ENCODE results near the gene MAB21L1.

The MAB21L1 gene

DNA sequence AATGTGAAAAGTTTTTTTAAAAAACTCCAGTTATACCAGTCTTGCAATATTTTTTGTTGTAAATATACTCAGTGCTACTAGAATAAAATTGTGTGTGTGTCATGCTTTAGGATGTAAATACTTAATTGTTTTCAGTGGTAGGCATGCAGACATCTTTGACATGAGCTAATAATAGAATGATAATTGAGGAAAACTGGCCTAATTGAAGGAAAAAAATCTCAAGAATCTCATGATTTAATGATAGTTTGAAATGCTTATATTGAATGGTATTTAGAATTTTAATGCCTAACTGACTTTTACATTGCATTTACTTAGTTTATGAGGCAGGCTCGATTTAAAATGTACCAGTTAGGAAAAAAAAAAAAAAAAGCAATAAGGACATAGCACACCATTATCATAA is 3.2 kb upstream of the MAB21L1 start:
- Histone ChIP-seq H3K27ac (ENCODE audit: low read depth, low read length) (no peak overlapping the region), H3K27me3 (ENCODE audit: control insufficient read depth, insufficient read depth, low read length) (peaks cover 63% of the 10 kb centered on the region), H3K4me3 (ENCODE audit: low read depth, low read length) (no peak overlapping the region; the same call in 1 of the 2 replicates), H3K36me3 (ENCODE audit: control insufficient read depth, insufficient read depth, low read length) (no peaks in the 10 kb centered on the region), H3K9ac (ENCODE audit: low read length) (no peak overlapping the region), H3K4me1 (ENCODE audit: control insufficient read depth, insufficient read depth, low read length) (peaks cover 39% of the 10 kb centered on the region), H3K9me3 (ENCODE audit: control insufficient read depth, insufficient read depth, low read depth, low read length) (no peaks in the 10 kb centered on the region)

DNA sequence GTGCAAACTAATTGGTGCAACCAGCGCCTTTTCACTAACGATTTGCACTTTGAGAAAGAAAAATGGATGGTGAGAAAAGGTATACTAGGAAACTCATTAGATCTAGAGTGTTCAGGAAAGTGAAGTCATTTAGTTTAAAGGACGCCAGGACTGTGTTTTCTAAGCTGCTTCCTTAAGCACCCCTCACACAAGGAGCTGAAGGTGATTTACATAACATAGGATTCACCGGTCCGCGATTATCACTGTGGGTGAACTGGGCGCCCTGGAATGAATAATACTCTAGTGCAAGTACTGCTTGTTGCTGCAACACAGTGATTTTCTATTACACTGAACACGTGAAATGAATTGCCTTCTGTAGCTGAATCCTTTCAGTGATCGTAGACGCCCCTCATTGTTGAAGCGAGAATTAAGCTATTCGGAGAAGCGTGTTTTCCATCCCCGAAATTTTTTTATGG is 2.6 kb upstream of the MAB21L1 start:
- Histone ChIP-seq H3K9me3 (ENCODE audit: control insufficient read depth, insufficient read depth, low read depth, low read length) (no peaks in the 10 kb centered on the region), H3K4me3 (ENCODE audit: low read depth, low read length) (peak overlapping the region; percentile 65), H3K27ac (ENCODE audit: low read depth, low read length) (no peak overlapping the region), H3K36me3 (ENCODE audit: control insufficient read depth, insufficient read depth, low read length) (no peaks in the 10 kb centered on the region), H3K4me1 (ENCODE audit: control insufficient read depth, insufficient read depth, low read length) (peaks cover 44% of the 10 kb centered on the region), H3K27me3 (ENCODE audit: control insufficient read depth, insufficient read depth, low read length) (peaks cover 69% of the 10 kb centered on the region), H3K9ac (ENCODE audit: low read length) (no peak overlapping the region)

DNA sequence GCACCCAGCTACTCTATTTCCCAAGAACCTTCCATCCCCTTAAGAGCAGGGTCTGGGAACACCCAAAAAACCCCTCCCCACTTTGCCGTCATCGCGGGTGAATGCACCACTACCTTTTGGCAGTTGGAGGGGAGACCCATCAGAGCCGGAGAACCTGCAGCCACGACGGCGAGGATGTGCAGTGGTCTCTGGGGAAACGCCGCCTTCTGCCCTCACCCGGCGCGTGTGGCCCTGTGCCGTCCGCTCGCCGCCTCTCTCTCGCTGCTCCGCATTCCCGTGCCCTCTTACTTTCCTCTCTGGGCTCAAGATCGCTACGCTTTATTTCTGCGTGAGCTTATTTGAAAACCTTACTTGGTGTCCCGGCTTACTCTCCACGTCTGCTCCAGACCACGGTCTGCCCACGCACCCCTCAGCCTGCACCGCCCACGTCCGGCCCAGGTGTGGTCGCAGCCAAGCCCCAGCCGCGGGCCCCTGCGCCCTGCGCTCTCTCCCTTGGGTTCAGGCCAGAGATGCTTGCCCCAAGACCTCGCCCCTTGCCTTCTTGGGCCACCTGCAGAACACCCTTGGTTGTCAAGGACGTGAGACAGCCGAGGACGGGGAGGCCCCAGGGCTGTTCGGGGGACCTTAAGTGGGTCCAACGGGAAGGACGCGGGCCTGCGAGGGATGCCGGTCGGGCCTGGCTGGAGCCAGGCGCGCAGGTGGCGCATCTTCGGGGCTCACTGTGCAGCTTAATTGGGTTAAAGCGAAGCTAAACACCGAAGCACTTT is 2.0 kb upstream of the MAB21L1 start:
- Histone ChIP-seq H3K36me3 (ENCODE audit: control insufficient read depth, insufficient read depth, low read length) (no peaks in the 10 kb centered on the region), H3K27me3 (ENCODE audit: control insufficient read depth, insufficient read depth, low read length) (peaks cover 75% of the 10 kb centered on the region), H3K4me3 (ENCODE audit: low read depth, low read length) (peak overlapping the region; percentile 65), H3K9ac (ENCODE audit: low read length) (no peak overlapping the region), H3K27ac (ENCODE audit: low read depth, low read length) (no peak overlapping the region), H3K9me3 (ENCODE audit: control insufficient read depth, insufficient read depth, low read depth, low read length) (no peaks in the 10 kb centered on the region), H3K4me1 (ENCODE audit: control insufficient read depth, insufficient read depth, low read length) (peaks cover 44% of the 10 kb centered on the region)

DNA sequence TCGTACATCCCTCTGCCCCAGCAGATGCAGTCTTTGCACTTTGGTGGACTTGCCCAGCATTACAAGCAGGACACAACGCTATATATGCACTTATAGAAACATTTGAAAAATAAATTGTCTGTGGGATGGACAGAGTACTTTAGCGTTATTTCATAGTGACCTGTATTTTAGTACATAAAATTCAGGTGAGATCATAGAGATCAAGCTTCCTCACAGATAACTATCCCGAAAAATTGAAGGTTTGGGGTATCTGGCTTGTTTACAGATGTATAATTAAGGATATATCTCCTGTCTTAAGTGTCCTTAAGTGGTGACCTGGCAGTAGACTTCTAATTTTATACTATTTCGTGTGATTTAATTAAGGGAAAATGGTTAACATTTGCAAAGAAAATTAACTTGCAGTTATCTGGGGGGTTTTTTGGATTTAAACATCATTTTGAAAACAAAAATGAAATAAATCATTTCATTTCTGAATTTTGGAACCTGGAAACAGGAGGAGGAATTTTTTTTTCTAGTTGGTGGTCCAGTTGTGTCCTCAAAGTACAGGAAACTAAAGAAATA is 977 bp upstream of the MAB21L1 start:
- H3K9ac ChIP-seq (ENCODE audit: low read length): no peak overlapping the region
- peaks cover 85% of the 10 kb centered on the region for H3K27me3 ChIP-seq (ENCODE audit: control insufficient read depth, insufficient read depth, low read length)
- no peaks in the 10 kb centered on the region for H3K36me3 ChIP-seq (ENCODE audit: control insufficient read depth, insufficient read depth, low read length)
- no peak overlapping the region for H3K27ac ChIP-seq (ENCODE audit: low read depth, low read length)
- no peak overlapping the region for H3K4me3 ChIP-seq (ENCODE audit: low read depth, low read length)
- no peaks in the 10 kb centered on the region for H3K9me3 ChIP-seq (ENCODE audit: control insufficient read depth, insufficient read depth, low read depth, low read length)
- H3K4me1 ChIP-seq (ENCODE audit: control insufficient read depth, insufficient read depth, low read length): peaks cover 44% of the 10 kb centered on the region

DNA sequence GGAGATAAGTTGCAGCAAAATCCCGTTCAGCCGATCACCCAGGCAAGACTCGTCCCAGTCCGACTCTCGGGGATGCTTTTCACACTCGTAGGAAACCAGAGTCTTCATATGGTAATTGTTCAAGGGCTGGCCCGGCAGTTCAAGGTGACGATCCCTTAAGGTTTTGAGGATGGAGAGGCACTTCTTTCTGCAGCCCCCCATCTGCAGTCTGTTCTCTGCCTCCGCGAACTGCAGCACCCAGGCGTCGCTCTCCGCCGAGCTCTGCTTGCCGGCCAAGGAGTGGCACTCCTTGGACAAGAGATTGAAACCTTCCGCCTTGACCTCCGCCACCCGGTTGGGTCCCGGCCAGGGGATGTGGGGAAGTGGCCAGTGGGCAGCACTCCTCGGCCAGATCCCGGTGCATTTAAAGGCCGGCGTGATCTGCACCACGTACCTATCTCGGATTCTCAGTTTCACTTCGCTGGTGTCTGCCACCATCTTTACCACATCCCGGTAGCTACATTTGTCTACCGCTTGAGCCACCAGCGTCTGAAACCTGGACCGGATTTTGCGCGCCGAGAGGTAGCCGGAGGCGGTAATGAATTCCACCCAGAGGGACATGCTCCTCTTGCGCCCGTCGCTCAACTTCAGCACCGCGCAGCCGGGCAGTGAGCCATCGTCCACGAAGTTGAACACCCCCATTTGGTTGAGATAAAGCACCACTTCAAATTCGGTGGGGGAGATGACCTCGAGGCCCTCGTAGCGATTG is 1.1 kb downstream of the MAB21L1 start:
- Histone ChIP-seq H3K9me3 (ENCODE audit: control insufficient read depth, insufficient read depth, low read depth, low read length) (no peaks in the 10 kb centered on the region), H3K4me1 (ENCODE audit: control insufficient read depth, insufficient read depth, low read length) (peaks cover 57% of the 10 kb centered on the region), H3K9ac (ENCODE audit: low read length) (peak overlapping the region; percentile 23), H3K27ac (ENCODE audit: low read depth, low read length) (no peak overlapping the region), H3K4me3 (ENCODE audit: low read depth, low read length) (peak overlapping the region; percentile 60), H3K27me3 (ENCODE audit: control insufficient read depth, insufficient read depth, low read length) (peaks cover 100% of the 10 kb centered on the region), H3K36me3 (ENCODE audit: control insufficient read depth, insufficient read depth, low read length) (no peaks in the 10 kb centered on the region)

DNA sequence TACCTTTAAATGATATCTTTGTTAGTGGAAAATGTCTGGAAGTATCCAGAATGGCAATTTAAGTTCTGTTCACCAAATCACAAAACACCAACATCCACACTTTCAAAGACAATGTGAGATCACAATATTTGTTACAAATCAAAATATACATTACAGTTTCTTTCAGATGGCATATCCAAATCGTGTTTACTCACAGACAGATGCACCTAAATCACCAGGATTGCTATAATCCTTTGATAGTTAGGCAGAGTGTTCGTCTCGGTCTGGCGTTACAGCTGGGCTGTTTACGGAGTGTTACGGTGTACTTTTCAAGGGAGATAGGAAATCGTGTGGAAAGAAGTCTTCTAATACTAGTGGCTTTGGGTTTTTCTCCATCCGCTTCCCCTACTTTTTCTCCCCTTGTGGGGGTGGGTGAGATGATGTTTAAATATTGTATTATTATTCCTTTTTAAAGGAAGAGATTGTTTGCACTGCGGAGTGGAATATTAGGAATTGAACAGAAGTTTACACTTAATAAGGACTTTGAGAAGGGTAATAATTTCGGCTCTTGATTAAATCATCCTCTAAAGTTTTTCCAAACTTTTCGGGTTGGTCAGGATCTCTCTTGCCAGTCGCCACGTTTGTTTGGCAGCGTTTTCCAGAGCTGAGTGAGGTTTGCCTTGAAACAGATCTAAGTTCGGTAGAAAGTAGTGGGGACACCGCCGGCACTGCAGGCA is 1.8 kb downstream of the MAB21L1 start:
- H3K27me3 ChIP-seq (ENCODE audit: control insufficient read depth, insufficient read depth, low read length): peaks cover 100% of the 10 kb centered on the region
- H3K4me1 ChIP-seq (ENCODE audit: control insufficient read depth, insufficient read depth, low read length): peaks cover 60% of the 10 kb centered on the region
- peak overlapping the region; percentile 60 for H3K4me3 ChIP-seq (ENCODE audit: low read depth, low read length)
- no peaks in the 10 kb centered on the region for H3K36me3 ChIP-seq (ENCODE audit: control insufficient read depth, insufficient read depth, low read length)
- no peaks in the 10 kb centered on the region for H3K9me3 ChIP-seq (ENCODE audit: control insufficient read depth, insufficient read depth, low read depth, low read length)
- H3K27ac ChIP-seq (ENCODE audit: low read depth, low read length): no peak overlapping the region
- no peak overlapping the region for H3K9ac ChIP-seq (ENCODE audit: low read length)

DNA sequence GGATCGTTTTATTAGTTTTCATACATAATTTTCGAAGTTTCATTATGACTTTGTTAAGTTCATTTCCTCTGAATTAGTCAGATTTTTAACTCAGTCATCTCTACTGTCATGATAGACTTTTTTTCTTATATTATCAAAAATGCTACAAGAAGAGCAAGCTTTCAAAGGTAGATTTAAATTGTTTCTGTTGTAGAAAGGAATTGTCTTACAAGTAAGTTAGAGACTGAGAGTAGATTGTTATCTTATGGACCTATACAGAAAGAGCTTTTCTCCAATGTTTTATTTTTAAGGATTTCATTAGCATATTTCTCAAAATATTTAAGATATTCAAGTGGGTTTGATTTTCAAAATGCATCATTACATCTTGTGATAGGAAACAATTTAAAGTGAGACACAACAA is 2.7 kb downstream of the MAB21L1 start:
- peaks cover 97% of the 10 kb centered on the region for H3K27me3 ChIP-seq (ENCODE audit: control insufficient read depth, insufficient read depth, low read length)
- no peak overlapping the region for H3K9ac ChIP-seq (ENCODE audit: low read length)
- H3K36me3 ChIP-seq (ENCODE audit: control insufficient read depth, insufficient read depth, low read length): no peaks in the 10 kb centered on the region
- H3K27ac ChIP-seq (ENCODE audit: low read depth, low read length): no peak overlapping the region
- H3K4me1 ChIP-seq (ENCODE audit: control insufficient read depth, insufficient read depth, low read length): peaks cover 52% of the 10 kb centered on the region
- H3K4me3 ChIP-seq (ENCODE audit: low read depth, low read length): no peak overlapping the region
- H3K9me3 ChIP-seq (ENCODE audit: control insufficient read depth, insufficient read depth, low read depth, low read length): no peaks in the 10 kb centered on the region

DNA sequence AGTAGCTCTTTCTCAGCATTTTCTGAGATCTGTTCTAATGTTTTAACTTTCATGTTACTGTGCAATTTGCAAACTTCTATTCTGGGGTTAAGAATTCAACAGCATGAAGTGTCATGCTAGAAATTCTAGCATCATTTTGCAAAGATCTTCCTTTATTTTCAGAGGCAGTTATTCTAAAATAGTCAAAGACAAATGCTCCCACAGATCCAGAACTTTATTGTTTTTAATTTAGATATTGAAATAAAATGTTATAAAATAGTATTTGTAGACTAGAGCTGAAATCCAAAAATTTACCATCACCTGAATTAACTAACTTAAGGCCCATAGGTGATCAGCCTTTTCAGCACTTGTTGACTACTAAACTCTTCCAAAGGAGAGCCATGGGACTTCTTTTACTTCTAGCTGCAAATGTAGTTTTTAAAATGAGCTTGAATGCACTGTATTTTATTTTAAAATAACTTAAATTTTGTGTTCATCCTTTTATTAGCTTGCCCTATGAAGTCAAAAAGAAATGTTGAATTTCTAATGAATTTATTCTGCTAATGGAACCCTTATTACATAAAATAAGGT is 3.2 kb downstream of the MAB21L1 start:
- Histone ChIP-seq H3K9me3 (ENCODE audit: control insufficient read depth, insufficient read depth, low read depth, low read length) (no peaks in the 10 kb centered on the region), H3K36me3 (ENCODE audit: control insufficient read depth, insufficient read depth, low read length) (no peaks in the 10 kb centered on the region), H3K27ac (ENCODE audit: low read depth, low read length) (no peak overlapping the region), H3K9ac (ENCODE audit: low read length) (no peak overlapping the region), H3K4me3 (ENCODE audit: low read depth, low read length) (no peak overlapping the region), H3K27me3 (ENCODE audit: control insufficient read depth, insufficient read depth, low read length) (peaks cover 92% of the 10 kb centered on the region), H3K4me1 (ENCODE audit: control insufficient read depth, insufficient read depth, low read length) (peaks cover 52% of the 10 kb centered on the region)

DNA sequence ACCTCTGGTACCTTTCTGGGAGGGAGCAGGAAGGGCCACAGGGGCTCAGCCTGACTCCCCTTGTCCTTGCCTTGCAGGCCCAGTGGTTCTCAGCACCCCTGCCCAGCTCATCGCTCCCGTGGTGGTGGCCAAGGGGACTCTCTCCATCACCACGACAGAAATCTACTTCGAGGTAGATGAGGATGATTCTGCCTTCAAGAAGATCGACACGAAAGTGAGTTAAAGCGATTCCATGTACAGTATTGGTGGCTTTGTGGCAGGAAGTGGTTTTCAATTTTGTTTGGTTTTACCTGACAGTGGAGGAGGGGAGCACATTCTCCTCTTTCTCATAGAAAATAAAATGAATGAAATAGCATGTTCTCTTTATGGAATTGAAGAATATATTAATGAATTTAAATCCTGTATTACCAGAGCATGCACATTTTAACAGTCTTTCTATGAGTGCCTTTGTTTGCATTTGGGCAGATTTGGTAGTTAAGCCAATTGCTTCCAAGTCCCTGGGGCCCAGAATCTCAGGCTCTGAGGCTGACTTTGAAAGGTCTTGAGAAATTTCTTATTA is 4.1 kb downstream of the MAB21L1 start:
- Histone ChIP-seq H3K27ac (ENCODE audit: low read depth, low read length) (no peak overlapping the region), H3K4me3 (ENCODE audit: low read depth, low read length) (peak overlapping the region; percentile 89)

DNA sequence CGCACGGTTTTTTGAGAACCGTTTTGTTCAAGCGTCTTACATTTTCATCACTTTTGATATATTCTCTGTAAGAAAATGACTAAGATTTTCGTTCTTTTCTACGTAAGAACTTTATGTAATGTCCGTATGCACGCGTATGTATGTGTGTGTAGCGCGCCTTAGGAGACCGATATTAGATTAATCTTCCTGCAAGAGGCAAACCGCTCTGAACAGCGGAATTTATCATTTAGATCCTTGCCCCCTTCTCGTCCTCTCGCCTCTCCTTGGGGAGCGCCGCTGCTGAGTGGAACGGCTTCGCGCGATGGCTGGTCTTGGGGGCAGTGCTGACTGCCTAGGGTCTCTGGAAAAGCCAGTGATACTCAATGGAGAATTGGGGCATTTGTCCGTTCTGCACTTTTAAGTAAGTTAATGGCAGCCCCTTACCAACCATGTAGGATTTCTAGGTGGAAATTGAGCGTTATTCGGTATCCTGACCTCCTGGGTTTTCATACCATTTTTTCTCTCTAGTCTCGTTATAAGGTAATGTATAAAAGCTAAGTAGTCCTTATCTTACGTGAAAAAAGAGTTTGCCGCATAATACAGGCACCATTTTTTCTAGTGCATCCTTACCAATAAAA is 4.7 kb downstream of the MAB21L1 start:
- H3K9me3 ChIP-seq (ENCODE audit: control insufficient read depth, insufficient read depth, low read depth, low read length): no peaks in the 10 kb centered on the region
- no peaks in the 10 kb centered on the region for H3K36me3 ChIP-seq (ENCODE audit: control insufficient read depth, insufficient read depth, low read length)

More for the DNA sequence above, 4.1 kb downstream of the MAB21L1 start:
- Histone ChIP-seq H3K36me3 (ENCODE audit: control insufficient read depth, insufficient read depth, low read length) (no peaks in the 10 kb centered on the region), H3K9me3 (ENCODE audit: control insufficient read depth, insufficient read depth, low read depth, low read length) (no peaks in the 10 kb centered on the region), H3K4me1 (ENCODE audit: control insufficient read depth, insufficient read depth, low read length) (peaks cover 45% of the 10 kb centered on the region), H3K27me3 (ENCODE audit: control insufficient read depth, insufficient read depth, low read length) (peaks cover 83% of the 10 kb centered on the region), H3K9ac (ENCODE audit: low read length) (no peak overlapping the region)

More for the DNA sequence above, 4.7 kb downstream of the MAB21L1 start:
- H3K4me3 ChIP-seq (ENCODE audit: low read depth, low read length): peak overlapping the region; percentile 89
- H3K9ac ChIP-seq (ENCODE audit: low read length): no peak overlapping the region
- H3K27me3 ChIP-seq (ENCODE audit: control insufficient read depth, insufficient read depth, low read length): peaks cover 77% of the 10 kb centered on the region
- no peak overlapping the region for H3K27ac ChIP-seq (ENCODE audit: low read depth, low read length)
- H3K4me1 ChIP-seq (ENCODE audit: control insufficient read depth, insufficient read depth, low read length): peaks cover 43% of the 10 kb centered on the region

Data from HUES6 (cell line).